Liver (tissue), 9 donors: ENCODE measurements around the gene TET3. TPM values are rescaled to one million over a fixed set of nuclear protein-coding genes. Genes with fewer than 3 reads are reported as not detected.

Experiments
- DNase-seq: peaks from one replicate; pipeline ENCODE4 v3.0.0-alpha.2; 2017; ENCODE audit warnings: low spot score
- H3K27ac ChIP-seq, 2 donors: one replicate each; pipeline ENCODE4 v1.7.0; 2013; ENCODE audit warnings: inconsistent platforms in 2 of 2, low read length in 2 of 2, control low read depth in 1 of 2, low read depth in 1 of 2, mild to moderate bottlenecking in 1 of 2
- H3K27me3 ChIP-seq, 4 donors: one replicate each; pipeline versions ENCODE4 v1.6.1 to v1.7.0; 2013; ENCODE audit warnings: low read length in 3 of 4, inconsistent platforms in 1 of 4, mild to moderate bottlenecking in 1 of 4, moderate library complexity in 1 of 4; ENCODE audit not compliant: control insufficient read depth in 4 of 4, insufficient read depth in 4 of 4
- H3K36me3 ChIP-seq, 4 donors: one replicate each; pipeline versions ENCODE4 v1.6.1 to v1.7.0; 2013; ENCODE audit warnings: low read length in 3 of 4, mild to moderate bottlenecking in 3 of 4, low read depth in 1 of 4, moderate library complexity in 1 of 4; ENCODE audit not compliant: control insufficient read depth in 4 of 4, insufficient read depth in 3 of 4
- H3K4me1 ChIP-seq, 4 donors: one replicate each; pipeline versions ENCODE4 v1.6.1 to v1.7.0; 2013; ENCODE audit warnings: low read length in 3 of 4, mild to moderate bottlenecking in 3 of 4, moderate library complexity in 1 of 4; ENCODE audit not compliant: control insufficient read depth in 4 of 4, insufficient read depth in 4 of 4
- H3K4me3 ChIP-seq, 3 donors: one replicate each; pipeline versions ENCODE4 v1.6.1 to v1.7.0; 2013; ENCODE audit warnings: low read length in 3 of 3, control low read depth in 1 of 3, low read depth in 1 of 3, mild to moderate bottlenecking in 1 of 3
- H3K9ac ChIP-seq, 2 donors: one replicate each; pipeline ENCODE4 v1.7.0; 2013; ENCODE audit warnings: low read length in 2 of 2, mild to moderate bottlenecking in 2 of 2, moderate library complexity in 2 of 2, control low read depth in 1 of 2, low read depth in 1 of 2
- H3K9me3 ChIP-seq, 4 donors: one replicate each; pipeline versions ENCODE4 v1.6.1 to v1.7.0; 2013; ENCODE audit warnings: low read length in 3 of 4; ENCODE audit not compliant: control insufficient read depth in 4 of 4
- ATF3 ChIP-seq: IDR thresholded peaks from 2 replicates; pipeline ENCODE4 v1.6.1; 2016; ENCODE audit warnings: antibody characterized with exemption
- CTCF ChIP-seq: fragments of 150-350 bp; IDR thresholded peaks from 2 replicates; pipeline ENCODE4 v1.5.1; 2017; ENCODE audit warnings: improper control_type of control experiment, low read depth, low read length; ENCODE audit not compliant: missing input control
- EGR1 ChIP-seq, 2 donors: IDR thresholded peaks; 2 replicates each; pipeline ENCODE4 v1.6.1; 2016 to 2018; ENCODE audit warnings: antibody characterized with exemption in 2 of 2, low read depth in 2 of 2
- FOXA1 ChIP-seq: IDR thresholded peaks from 2 replicates; pipeline ENCODE4 v1.6.1; 2016; ENCODE audit warnings: antibody characterized with exemption
- FOXA2 ChIP-seq: IDR thresholded peaks from 2 replicates; pipeline ENCODE4 v1.6.1; 2016; ENCODE audit warnings: antibody characterized with exemption
- GABPA ChIP-seq, 2 donors: IDR thresholded peaks in 1 of 2; conservative IDR thresholded peaks in 1 of 2; 2 replicates each; pipeline ENCODE4 v1.6.1; 2016; ENCODE audit warnings: antibody characterized with exemption in 2 of 2, mild to moderate bottlenecking in 1 of 2, moderate library complexity in 1 of 2
- HNF4A ChIP-seq, 2 donors: conservative IDR thresholded peaks; 2 replicates each; pipeline ENCODE4 v1.6.1; 2016; ENCODE audit warnings: antibody characterized with exemption in 2 of 2, mild to moderate bottlenecking in 2 of 2
- JUND ChIP-seq, 2 donors: IDR thresholded peaks; 2 replicates each; pipeline ENCODE4 v1.6.1; 2016; ENCODE audit warnings: antibody characterized with exemption in 2 of 2
- MAX ChIP-seq: IDR thresholded peaks from 2 replicates; pipeline ENCODE4 v1.6.1; 2016; ENCODE audit warnings: antibody characterized with exemption
- NR2F2 ChIP-seq: IDR thresholded peaks from 2 replicates; pipeline ENCODE4 v1.6.1; 2016; ENCODE audit warnings: antibody characterized with exemption
- REST ChIP-seq: IDR thresholded peaks from 2 replicates; pipeline ENCODE4 v1.6.1; 2016; ENCODE audit warnings: antibody characterized with exemption, mild to moderate bottlenecking
- TAF1 ChIP-seq: conservative IDR thresholded peaks from 2 replicates; pipeline ENCODE4 v1.6.1; 2016; ENCODE audit warnings: antibody characterized with exemption, mild to moderate bottlenecking
- WGBS: extraction: QIAGEN DNeasy Blood & Tissue Kit; methylation state at CpG from one replicate; pipeline ENCODE4 v1.1.7; 2013; 5-methylcytosine and 5-hydroxymethylcytosine counted together
- polyA plus RNA-seq, 2 donors: library from polyadenylated mRNA; stranded (reverse) in 1 of 2; unstranded in 1 of 2; fragments of 200-250 nt in 1 of 2; fragments of >200 nt in 1 of 2; fragmentation: Nextera tagmentation in 1 of 2; extraction: Ambion mirVana in 1 of 2; gene quantifications; one replicate each; pipeline versions ENCODE4 v1.2.1 to v1.2.3, GENCODE V29; 2013 to 2015
- total RNA-seq, 2 donors: library from RNA; depleted of rRNA; stranded (reverse); fragments of >200 nt; gene quantifications; one replicate each; pipeline ENCODE4 v1.2.3, GENCODE V29; 2014
- donor health status: healthy.
- donor health status: healthy.
- donor health status: healthy.
- donor health status: healthy.
- donor health status: healthy.

TET3 gene
- total and polyA plus RNA-seq, 4 donors = 0.89 to 16.2 (median 3.2) TPM

GRCh38 chr2:73995810-73996209, 11.1 kb downstream of the TET3 start:
- H3K36me3 ChIP-seq = peaks cover 0 to 2% (median 0%) of the 10 kb centered on the region in 4 donors
- H3K4me3 ChIP-seq = no peak overlapping the region
- DNase-seq = no peak
- H3K9ac ChIP-seq = no peak overlapping the region
- no peak for TF ChIP-seq GABPA (IDR thresholded peaks at IDR 0.05 in 1 of 2, conservative IDR thresholded peaks at IDR 0.05 in 1 of 2)
- TF ChIP-seq FOXA1 = no peak
- peaks cover 0 to 5% (median 3%) of the 10 kb centered on the region in 4 donors for H3K4me1 ChIP-seq
- 96% methylated on average over 5 of the region's 5 CpGs for WGBS
- H3K9me3 ChIP-seq = no peaks in the 10 kb centered on the region
- H3K27ac ChIP-seq = no peak overlapping the region
- H3K27me3 ChIP-seq = no peaks in the 10 kb centered on the region

- no peak for DNase-seq
- Histone ChIP-seq H3K9me3 (no peaks in the 10 kb centered on the region), H3K27ac (no peak overlapping the region), H3K36me3 (peaks cover 0 to 2% (median 0%) of the 10 kb centered on the region in 4 donors), H3K27me3 (no peaks in the 10 kb centered on the region), H3K4me3 (no peak overlapping the region), H3K9ac (no peak overlapping the region), H3K4me1 (peaks cover 3 to 15% (median 9%) of the 10 kb centered on the region in 4 donors)
- TF ChIP-seq HNF4A (conservative IDR thresholded peaks at IDR 0.05) (no peak), TAF1 (no peak), GABPA (IDR thresholded peaks at IDR 0.05 in 1 of 2, conservative IDR thresholded peaks at IDR 0.05 in 1 of 2) (no peak), FOXA1 (no peak), EGR1 (IDR thresholded peaks at IDR 0.05; ENCODE audit: low read depth in 2 of 2) (no peak), REST (no peak), ATF3 (no peak), MAX (no peak)
- WGBS = 97% methylated on average over 6 of the region's 6 CpGs
Observed at GRCh38 chr2:73997813-73998212, 13.1 kb downstream of the TET3 start.

- H3K9ac ChIP-seq = no peak overlapping the region
- 90% methylated on average over 8 of the region's 8 CpGs for WGBS
- H3K27me3 ChIP-seq = no peaks in the 10 kb centered on the region
- TF ChIP-seq EGR1 (IDR thresholded peaks at IDR 0.05; ENCODE audit: low read depth in 2 of 2) (no peak), NR2F2 (no peak), FOXA1 (no peak), GABPA (IDR thresholded peaks at IDR 0.05 in 1 of 2, conservative IDR thresholded peaks at IDR 0.05 in 1 of 2) (no peak), MAX (no peak), JUND (IDR thresholded peaks at IDR 0.05) (no peak), FOXA2 (no peak), ATF3 (no peak), CTCF (no peak)
- no peak overlapping the region for H3K27ac ChIP-seq
- no peak for DNase-seq
- H3K4me3 ChIP-seq = no peak overlapping the region
- no peaks in the 10 kb centered on the region for H3K36me3 ChIP-seq
- peaks cover 7 to 20% (median 13%) of the 10 kb centered on the region in 4 donors for H3K4me1 ChIP-seq
- H3K9me3 ChIP-seq = no peaks in the 10 kb centered on the region
Observed at GRCh38 chr2:73998451-73998850, 13.7 kb downstream of the TET3 start.
